MCF 10A (cell line): ENCODE data around the gene PGR. TPM values are rescaled to one million over a fixed set of nuclear protein-coding genes. Genes with fewer than 3 reads are reported as not detected.

Experiments used
- BruUV-seq: library from RNA; stranded (reverse); fragments of 400-500 nt; replicated peaks from 2 replicates; lab custom pipeline; 2021; lab: Mats Ljungman, UMichigan
- CTCF ChIA-PET: fragments of 300-600 bp; sonication (Branson Sonifier 250); formaldehyde crosslinking; extraction: SDS; loops from one replicate; lab custom pipeline; 2021; ENCODE audit warnings: antibody characterized with exemption, inconsistent platforms; lab: Yijun Ruan, JAX
- POLR2A ChIA-PET: fragments of 300-600, 350-650 bp; sonication (Branson Sonifier 250); formaldehyde crosslinking; extraction: SDS; loops from one replicate; lab custom pipeline; 2020; ENCODE audit warnings: antibody characterized with exemption, inconsistent platforms; lab: Yijun Ruan, JAX
- DNase-seq: peaks from one replicate; pipeline ENCODE4 v3.0.0-alpha.2; 2018; ENCODE audit not compliant: unreplicated experiment
- H3K27ac Mint-ChIP-seq: one replicate; pipeline ENCODE4 v1.8.0; 2022; ENCODE audit warnings: mild to moderate bottlenecking, low read depth, mixed read lengths; ENCODE audit not compliant: unreplicated experiment
- H3K27me3 Mint-ChIP-seq: one replicate; pipeline ENCODE4 v1.8.0; 2022; ENCODE audit warnings: mixed read lengths; ENCODE audit not compliant: insufficient read depth, unreplicated experiment
- H3K36me3 Mint-ChIP-seq: one replicate; pipeline ENCODE4 v1.8.0; 2022; ENCODE audit warnings: mild to moderate bottlenecking, moderate library complexity, mixed read lengths; ENCODE audit not compliant: insufficient read depth, unreplicated experiment
- H3K4me1 Mint-ChIP-seq: one replicate; pipeline ENCODE4 v1.8.0; 2022; ENCODE audit warnings: mixed read lengths; ENCODE audit not compliant: insufficient read depth, unreplicated experiment
- H3K4me3 Mint-ChIP-seq: one replicate; pipeline ENCODE4 v1.8.0; 2022; ENCODE audit warnings: mild to moderate bottlenecking, moderate library complexity, mixed read lengths; ENCODE audit not compliant: unreplicated experiment
- H3K9me3 Mint-ChIP-seq: one replicate; pipeline ENCODE4 v1.8.0; 2022; ENCODE audit warnings: mixed read lengths; ENCODE audit not compliant: unreplicated experiment
- CTCF ChIP-seq: fragments of 200-600 bp; IDR thresholded peaks from one replicate; pipeline ENCODE4 v1.8.0; 2022; ENCODE audit warnings: antibody characterized with exemption, mild to moderate bottlenecking; ENCODE audit not compliant: unreplicated experiment
- intact Hi-C: fragments of 100-400 bp; cut with micrococcal nuclease; formaldehyde crosslinking; loops from 2 replicates; pipeline ENCODE4 v1.14.1; 2022
- total RNA-seq: library from RNA; stranded (reverse); gene quantifications from 2 replicates; pipeline ENCODE4 v1.2.3, GENCODE V29; 2022

The PGR gene
- total RNA-seq, 1 experiment from 2014 or later, result not detected

GRCh38 chr11:101096036-101096704 is 33.4 kb downstream of the PGR start:
- ChIA-PET CTCF (interaction anchor here (0.6 kb wide), 1 partner anchor 338 kb away, joined by 5 read pairs; no protein-coding TSS in a partner anchor), POLR2A (no interaction called here)
- BruUV-seq, result no TSS peak
- no peaks in the 10 kb centered on the region for H3K4me1 Mint-ChIP-seq
- DNase-seq, result peak; percentile 66
- H3K27ac Mint-ChIP-seq, result no peak overlapping the region
- H3K27me3 Mint-ChIP-seq, result no peaks in the 10 kb centered on the region
- no peak for TF ChIP-seq CTCF
- H3K36me3 Mint-ChIP-seq, result no peaks in the 10 kb centered on the region
- intact Hi-C loops, result no loop called here
- no peak overlapping the region for H3K4me3 Mint-ChIP-seq
- peaks cover 7% of the 10 kb centered on the region for H3K9me3 Mint-ChIP-seq

- Mint-ChIP-seq H3K9me3 (peaks cover 7% of the 10 kb centered on the region), H3K36me3 (no peaks in the 10 kb centered on the region), H3K4me1 (no peaks in the 10 kb centered on the region), H3K4me3 (no peak overlapping the region), H3K27ac (no peak overlapping the region), H3K27me3 (no peaks in the 10 kb centered on the region)
- BruUV-seq, result no TSS peak
- intact Hi-C loops, result no loop called here
- peak; percentile 54 for DNase-seq
- TF ChIP-seq CTCF, result no peak
- ChIA-PET CTCF (interaction anchor here (0.6 kb wide), 1 partner anchor 24 kb away, joined by 3 read pairs; no protein-coding TSS in a partner anchor), POLR2A (interaction anchor here (1.1 kb wide), 1 partner anchor 10 kb away, joined by 4 read pairs; no protein-coding TSS in a partner anchor)
Measured at GRCh38 chr11:101091781-101092180, 37.8 kb downstream of the PGR start.

GRCh38 chr11:101090679-101091270 is 38.8 kb downstream of the PGR start:
- intact Hi-C loops, result no loop called here
- no peaks in the 10 kb centered on the region for H3K4me1 Mint-ChIP-seq
- ChIA-PET CTCF (interaction anchor here (0.9 kb wide), 1 partner anchor 113 kb away, joined by 4 read pairs; no protein-coding TSS in a partner anchor), POLR2A (interaction anchor here (0.6 to 1.1 kb wide), 2 partner anchors 9 to 16 kb away, joined by 4 read pairs; no protein-coding TSS in a partner anchor)
- no peak overlapping the region for H3K4me3 Mint-ChIP-seq
- H3K27me3 Mint-ChIP-seq, result no peaks in the 10 kb centered on the region
- BruUV-seq, result no TSS peak
- H3K9me3 Mint-ChIP-seq, result peaks cover 7% of the 10 kb centered on the region
- H3K27ac Mint-ChIP-seq, result no peak overlapping the region
- TF ChIP-seq CTCF, result no peak
- no peaks in the 10 kb centered on the region for H3K36me3 Mint-ChIP-seq
- DNase-seq, result no peak

- CTCF ChIA-PET, result interaction anchor here (0.6 kb wide), 1 partner anchor 86 kb away, joined by 3 read pairs; no protein-coding TSS in a partner anchor
- Mint-ChIP-seq H3K4me1 (no peaks in the 10 kb centered on the region), H3K4me3 (no peak overlapping the region), H3K27ac (no peak overlapping the region), H3K36me3 (no peaks in the 10 kb centered on the region), H3K9me3 (peaks cover 12% of the 10 kb centered on the region), H3K27me3 (no peaks in the 10 kb centered on the region)
- POLR2A ChIA-PET, result interaction anchor here (0.6 kb wide), 1 partner anchor 31 kb away, joined by 3 read pairs; no protein-coding TSS in a partner anchor
- intact Hi-C loops, result no loop called here
- no TSS peak for BruUV-seq
- DNase-seq, result peak; percentile 25
- TF ChIP-seq CTCF, result no peak
Measured at GRCh38 chr11:101083335-101083734, 46.3 kb downstream of the PGR start.
